HCT116 (cell line): ENCODE data around the gene FEV.

Experiments used
- CBX3 ChIP-seq: IDR thresholded peaks from 2 replicates; pipeline ENCODE4 v1.6.1; 2012; ENCODE audit warnings: low read depth
- CEBPB ChIP-seq: IDR thresholded peaks from 2 replicates; pipeline ENCODE4 v1.6.1; 2012; ENCODE audit warnings: low read depth
- EZH2 ChIP-seq: fragments of 200-600 bp; sonication (generic); IDR thresholded peaks from 2 replicates; pipeline ENCODE4 v1.6.1; 2017; ENCODE audit warnings: antibody characterized with exemption, mixed run types
- POLR2A ChIP-seq: IDR thresholded peaks from 2 replicates; pipeline ENCODE4 v1.7.0; 2011; ENCODE audit warnings: borderline replicate concordance; ENCODE audit not compliant: insufficient read depth, insufficient read length; ENCODE audit errors: extremely low read depth
- POLR2AphosphoS5 ChIP-seq: IDR thresholded peaks from 2 replicates; pipeline ENCODE4 v1.6.1; 2011; ENCODE audit warnings: mild to moderate bottlenecking, low read depth, low read length, moderate library complexity
- RAD21 ChIP-seq: IDR thresholded peaks from 2 replicates; pipeline ENCODE4 v1.6.1; 2012; ENCODE audit warnings: low read depth, mild to moderate bottlenecking
- YY1 ChIP-seq: IDR thresholded peaks from 2 replicates; pipeline ENCODE4 v1.6.1; 2011; ENCODE audit warnings: low read length, low read depth, moderate library complexity, mild to moderate bottlenecking; ENCODE audit not compliant: insufficient replicate concordance; ENCODE audit errors: extremely low read depth
- ZNF274 ChIP-seq: fragments of 200-500 bp; sonication (Bioruptor generic); IDR thresholded peaks from 2 replicates; pipeline ENCODE4 v1.6.1; 2014; ENCODE audit warnings: mild to moderate bottlenecking, low read depth, low read length, inconsistent platforms
- TF ChIP-seq, protein P1 (sequence below), 3 experiments: fragments of 200-600 bp in 1 of 3; sonication (generic) in 1 of 3; IDR thresholded peaks in 2 of 3; conservative IDR thresholded peaks in 1 of 3; 2 replicates each; pipeline ENCODE4 v1.5.1; 2012 to 2017; ENCODE audit warnings: low read depth in 2 of 3, low read length in 2 of 3, antibody characterized with exemption in 1 of 3, borderline replicate concordance in 1 of 3, control low read depth in 1 of 3, mild to moderate bottlenecking in 1 of 3, mixed read lengths in 1 of 3, mixed run types in 1 of 3, moderate library complexity in 1 of 3; ENCODE audit not compliant: insufficient read depth in 1 of 3
- TF ChIP-seq, protein P2 (sequence below): IDR thresholded peaks from 2 replicates; pipeline ENCODE4 v1.6.1; 2011; ENCODE audit warnings: mild to moderate bottlenecking, low read length, moderate library complexity; ENCODE audit not compliant: insufficient replicate concordance; ENCODE audit errors: extremely low read depth

DNA sequence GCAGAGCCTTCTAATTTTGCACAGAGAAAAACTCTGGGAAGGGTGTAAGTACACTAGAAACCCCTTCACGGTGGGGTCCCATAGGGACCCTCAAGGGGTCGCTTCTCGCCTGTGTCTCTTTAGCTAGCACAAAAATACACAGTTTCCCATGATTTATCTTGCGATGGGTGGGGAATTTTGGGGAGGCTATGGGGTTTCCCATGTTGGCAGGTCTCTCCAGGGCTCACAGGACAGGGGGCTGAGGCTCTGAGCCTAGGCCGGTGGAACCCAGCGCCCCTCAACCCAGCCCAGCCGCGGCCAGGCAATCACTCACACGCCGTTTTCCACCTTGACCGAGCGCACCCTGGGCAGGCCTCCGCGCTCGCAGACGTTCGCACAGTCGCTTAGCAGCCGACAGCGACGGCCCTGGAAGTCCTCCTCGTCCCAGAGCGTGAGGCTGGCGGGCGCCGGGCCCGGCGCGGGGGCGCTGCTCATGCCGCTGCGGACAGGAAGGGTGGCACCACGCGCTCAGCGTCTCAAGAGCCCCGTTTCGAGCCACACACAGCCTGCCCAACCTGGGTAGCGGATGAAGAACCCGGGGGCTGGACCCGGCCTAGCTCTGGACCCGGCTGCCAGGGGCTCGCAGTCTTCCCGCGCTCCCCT lies 7.8 kb upstream of the FEV start:
- TF ChIP-seq ZNF274 (no peak), YY1 (no peak), POLR2AphosphoS5 (no peak), CBX3 (no peak), EZH2 (no peak), POLR2A (no peak), RAD21 (no peak), CEBPB (no peak)
- TF ChIP-seq, protein P1, sequence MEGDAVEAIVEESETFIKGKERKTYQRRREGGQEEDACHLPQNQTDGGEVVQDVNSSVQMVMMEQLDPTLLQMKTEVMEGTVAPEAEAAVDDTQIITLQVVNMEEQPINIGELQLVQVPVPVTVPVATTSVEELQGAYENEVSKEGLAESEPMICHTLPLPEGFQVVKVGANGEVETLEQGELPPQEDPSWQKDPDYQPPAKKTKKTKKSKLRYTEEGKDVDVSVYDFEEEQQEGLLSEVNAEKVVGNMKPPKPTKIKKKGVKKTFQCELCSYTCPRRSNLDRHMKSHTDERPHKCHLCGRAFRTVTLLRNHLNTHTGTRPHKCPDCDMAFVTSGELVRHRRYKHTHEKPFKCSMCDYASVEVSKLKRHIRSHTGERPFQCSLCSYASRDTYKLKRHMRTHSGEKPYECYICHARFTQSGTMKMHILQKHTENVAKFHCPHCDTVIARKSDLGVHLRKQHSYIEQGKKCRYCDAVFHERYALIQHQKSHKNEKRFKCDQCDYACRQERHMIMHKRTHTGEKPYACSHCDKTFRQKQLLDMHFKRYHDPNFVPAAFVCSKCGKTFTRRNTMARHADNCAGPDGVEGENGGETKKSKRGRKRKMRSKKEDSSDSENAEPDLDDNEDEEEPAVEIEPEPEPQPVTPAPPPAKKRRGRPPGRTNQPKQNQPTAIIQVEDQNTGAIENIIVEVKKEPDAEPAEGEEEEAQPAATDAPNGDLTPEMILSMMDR (IDR thresholded peaks at IDR 0.05 in 2 of 3, conservative IDR thresholded peaks at IDR 0.05 in 1 of 3; ENCODE audit: borderline replicate concordance in 1 of 3, insufficient read depth in 1 of 3, low read depth in 2 of 3, low read length in 2 of 3) = no peak
- TF ChIP-seq, protein P2, sequence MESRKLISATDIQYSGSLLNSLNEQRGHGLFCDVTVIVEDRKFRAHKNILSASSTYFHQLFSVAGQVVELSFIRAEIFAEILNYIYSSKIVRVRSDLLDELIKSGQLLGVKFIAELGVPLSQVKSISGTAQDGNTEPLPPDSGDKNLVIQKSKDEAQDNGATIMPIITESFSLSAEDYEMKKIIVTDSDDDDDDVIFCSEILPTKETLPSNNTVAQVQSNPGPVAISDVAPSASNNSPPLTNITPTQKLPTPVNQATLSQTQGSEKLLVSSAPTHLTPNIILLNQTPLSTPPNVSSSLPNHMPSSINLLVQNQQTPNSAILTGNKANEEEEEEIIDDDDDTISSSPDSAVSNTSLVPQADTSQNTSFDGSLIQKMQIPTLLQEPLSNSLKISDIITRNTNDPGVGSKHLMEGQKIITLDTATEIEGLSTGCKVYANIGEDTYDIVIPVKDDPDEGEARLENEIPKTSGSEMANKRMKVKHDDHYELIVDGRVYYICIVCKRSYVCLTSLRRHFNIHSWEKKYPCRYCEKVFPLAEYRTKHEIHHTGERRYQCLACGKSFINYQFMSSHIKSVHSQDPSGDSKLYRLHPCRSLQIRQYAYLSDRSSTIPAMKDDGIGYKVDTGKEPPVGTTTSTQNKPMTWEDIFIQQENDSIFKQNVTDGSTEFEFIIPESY = no peak
